NCI-H2196 (cell line): Measurements from ENCODE around the gene KXD1.
"Not testable (repeated sequence)": the region's sequence is repeated elsewhere in the genome, so short reads cannot be mapped to it uniquely, and the experiment has no call there.

Experiments
- DNase-seq: peaks from one replicate; lab custom pipeline; 2025; ENCODE audit not compliant: unreplicated experiment; lab: John Stamatoyannopoulos, UW

Gene KXD1

DNA sequence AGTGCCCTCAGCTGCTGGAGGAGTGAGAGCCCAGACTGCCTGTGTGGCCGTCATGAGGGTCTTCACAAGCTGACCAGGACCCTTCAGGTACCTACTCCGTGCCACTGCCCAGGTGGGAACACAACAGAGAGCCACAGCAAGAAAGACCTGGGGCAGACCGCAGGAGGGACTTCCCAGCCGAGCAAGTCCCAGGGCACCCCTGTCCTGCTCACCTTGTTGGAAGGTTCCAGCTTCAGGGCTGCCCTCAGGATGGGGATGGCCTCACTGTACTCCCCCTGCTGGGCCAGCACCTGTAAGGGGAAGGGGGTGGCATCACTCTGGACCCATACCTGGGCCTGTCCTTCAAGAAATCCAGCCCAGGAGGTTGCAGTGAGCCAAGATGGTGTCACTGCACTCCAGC lies 24.6 kb upstream of the KXD1 start:
- DNase-seq = no peak

DNA sequence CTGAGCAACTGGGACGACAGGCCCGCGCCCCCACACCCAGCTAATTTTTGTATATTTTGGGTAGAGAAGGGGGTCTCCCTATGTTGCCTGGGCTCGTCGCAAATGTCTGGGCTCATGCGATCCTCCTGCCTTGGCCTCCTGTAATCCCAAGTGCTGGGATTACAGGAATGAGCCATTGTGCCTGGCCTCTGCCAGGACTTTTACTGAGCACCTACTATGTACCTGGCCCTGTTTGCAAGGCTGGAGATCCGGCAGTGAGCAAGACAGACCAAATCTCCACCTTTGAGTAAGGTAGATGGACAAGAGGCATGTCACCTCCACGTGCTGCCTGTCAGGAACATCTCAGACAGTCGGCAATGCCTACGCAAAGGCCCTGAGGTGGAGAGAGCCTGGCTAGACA lies 21.2 kb upstream of the KXD1 start:
- no peak for DNase-seq

DNA sequence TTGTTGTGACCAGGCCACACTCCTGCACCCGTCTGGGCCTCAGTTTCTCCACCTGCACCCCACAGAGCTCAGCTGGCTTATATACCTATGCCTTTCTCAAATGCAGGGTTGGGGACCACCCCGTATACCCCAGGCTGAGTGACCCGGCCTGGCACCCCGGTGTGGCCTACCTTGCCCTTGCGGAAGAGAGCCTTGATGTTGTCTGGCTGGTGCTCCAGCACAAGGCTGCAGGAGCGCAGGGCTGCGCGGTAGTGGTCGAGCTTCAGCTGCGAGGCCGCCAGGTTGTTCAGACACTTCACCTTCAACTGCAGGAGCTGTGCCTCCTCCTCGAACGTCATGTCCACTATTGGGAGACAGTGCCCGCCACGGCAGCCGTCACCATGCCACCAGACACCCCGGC lies 20.2 kb upstream of the KXD1 start:
- DNase-seq = no peak

- no peak for DNase-seq
Observed at GRCh38 chr19:18538115-18538514, 19.6 kb upstream of the KXD1 start.

DNA sequence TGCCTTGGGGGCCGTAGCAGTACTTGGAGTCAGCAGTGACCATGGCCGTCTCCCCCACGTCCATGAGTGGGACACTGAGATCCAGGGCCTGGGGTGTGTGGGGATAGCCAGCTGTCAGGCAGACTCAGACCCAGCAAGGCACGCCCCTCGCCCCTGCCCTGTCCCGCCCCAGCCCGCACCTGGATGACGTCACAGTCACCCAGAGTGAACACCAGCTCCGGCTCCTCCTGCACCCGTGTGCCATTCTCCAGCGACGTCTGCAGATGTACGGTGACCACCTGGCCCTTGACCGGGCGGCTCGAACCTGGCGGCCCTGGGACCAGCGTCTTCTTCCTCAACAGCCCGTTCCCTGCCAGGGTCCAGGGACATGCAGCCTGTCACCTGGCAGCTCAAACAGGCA lies 18.3 kb upstream of the KXD1 start:
- no peak for DNase-seq

DNA sequence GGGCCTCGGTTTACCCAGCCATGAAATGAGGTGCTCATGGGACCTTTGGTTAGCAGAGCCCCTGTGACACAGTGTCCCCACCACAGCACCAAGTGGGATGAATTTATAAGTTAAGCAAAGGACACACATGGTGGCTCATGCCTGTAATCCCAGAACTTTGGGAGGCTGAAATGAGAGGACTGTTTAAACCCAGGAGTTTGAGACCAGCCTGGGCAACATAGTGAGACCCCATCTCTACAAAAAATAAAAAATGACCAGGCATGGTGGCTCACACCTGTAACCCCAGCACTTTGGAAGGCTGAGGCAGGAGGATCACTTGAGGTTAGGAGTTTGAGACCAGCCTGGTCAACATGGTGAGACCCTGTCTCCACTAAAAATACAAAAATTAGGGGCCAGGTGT lies 17.5 kb upstream of the KXD1 start:
- DNase-seq = not testable (repeated sequence)

- no peak for DNase-seq
Observed at GRCh38 chr19:18541258-18541991, 16.2 kb upstream of the KXD1 start.

DNA sequence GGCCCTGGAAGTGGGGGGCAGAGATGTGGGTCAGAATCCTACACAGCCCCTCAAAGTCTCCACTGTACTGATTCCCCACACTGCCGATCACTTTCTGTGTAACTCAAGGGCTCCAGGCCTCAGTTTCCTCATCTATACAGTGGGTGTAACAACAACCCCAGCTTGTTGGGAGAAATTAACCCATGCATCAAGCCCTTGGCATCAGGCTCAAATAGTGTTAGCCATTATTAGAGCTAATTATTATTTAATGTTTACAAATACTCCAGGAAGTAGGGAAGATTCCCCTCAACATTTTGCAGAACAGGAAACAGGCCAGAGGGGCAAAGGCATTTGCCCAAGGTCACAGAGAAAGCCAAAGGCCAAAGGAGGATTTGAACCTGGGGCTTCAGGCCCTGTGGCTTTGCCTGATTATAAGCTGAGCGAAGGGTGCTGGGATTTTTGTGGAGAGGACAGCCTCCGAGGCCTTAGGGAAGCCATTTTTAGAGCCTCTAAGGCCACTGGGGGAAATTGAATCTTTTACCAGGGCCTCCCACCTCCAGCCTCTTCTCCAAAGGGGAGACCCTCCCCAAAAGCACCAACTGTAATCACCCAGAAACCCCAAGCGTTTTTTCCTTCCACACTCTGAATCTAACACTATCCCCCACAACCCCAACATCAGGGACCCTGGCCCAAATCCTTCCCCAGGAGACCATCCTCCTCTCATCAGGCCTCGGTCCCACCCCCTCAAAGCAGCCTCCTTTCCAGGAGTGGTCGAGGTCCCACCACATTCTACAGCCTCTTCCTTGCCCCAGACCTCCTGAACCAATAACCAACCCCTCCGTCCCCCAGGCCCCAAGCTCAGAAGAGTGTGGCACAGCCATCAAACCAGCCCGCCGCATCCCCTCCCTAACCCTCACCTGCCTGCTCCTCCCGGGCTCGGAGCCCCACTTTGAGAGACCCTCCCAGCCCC lies 15.4 kb upstream of the KXD1 start:
- no peak for DNase-seq

GRCh38 chr19:18542941-18543813 lies 14.5 kb upstream of the KXD1 start, which contains the start of gene FKBP8:
FKBP8 (minus strand) TSS chr19:18543573; CDS start chr19:18541970, 1,603 bp downstream.
- DNase-seq = peak; percentile 92

DNA sequence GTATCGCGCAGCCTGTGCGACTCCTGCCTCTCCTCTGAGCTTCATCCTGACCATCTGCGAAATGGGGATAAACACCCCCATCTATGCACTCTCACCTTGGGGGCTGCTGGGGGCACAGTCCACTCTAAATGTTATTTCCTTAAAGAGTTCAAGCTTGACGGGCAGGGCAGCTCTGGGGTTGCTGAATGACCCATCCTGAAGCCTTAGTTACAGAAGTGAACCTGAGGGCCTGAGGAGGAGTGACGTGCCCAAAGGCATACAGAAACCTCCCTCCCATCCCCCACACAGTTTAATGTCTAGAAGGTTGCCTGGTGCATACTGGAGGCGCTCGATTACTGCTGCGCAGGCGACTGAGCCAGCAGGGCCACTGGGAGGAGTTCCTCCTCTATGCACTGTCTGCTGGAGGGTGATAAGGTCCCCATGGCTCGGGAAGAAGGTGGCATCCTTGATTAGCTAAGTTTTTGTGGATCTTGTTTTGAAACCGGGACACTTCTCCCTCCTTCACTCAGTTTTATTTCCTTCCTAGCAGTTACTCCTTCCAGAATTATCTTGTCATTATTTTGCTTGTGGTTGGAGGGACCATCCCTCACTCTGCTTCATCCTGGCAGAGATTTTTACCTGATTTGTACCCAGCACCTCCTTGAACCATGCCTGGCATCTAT lies 13.7 kb upstream of the KXD1 start:
- DNase-seq = peak; percentile 68

GRCh38 chr19:18551631-18552030 lies 6.0 kb upstream of the KXD1 start:
- no peak for DNase-seq

GRCh38 chr19:18558202-18558555 lies 509 bp downstream of the KXD1 start:
- DNase-seq = no peak

DNA sequence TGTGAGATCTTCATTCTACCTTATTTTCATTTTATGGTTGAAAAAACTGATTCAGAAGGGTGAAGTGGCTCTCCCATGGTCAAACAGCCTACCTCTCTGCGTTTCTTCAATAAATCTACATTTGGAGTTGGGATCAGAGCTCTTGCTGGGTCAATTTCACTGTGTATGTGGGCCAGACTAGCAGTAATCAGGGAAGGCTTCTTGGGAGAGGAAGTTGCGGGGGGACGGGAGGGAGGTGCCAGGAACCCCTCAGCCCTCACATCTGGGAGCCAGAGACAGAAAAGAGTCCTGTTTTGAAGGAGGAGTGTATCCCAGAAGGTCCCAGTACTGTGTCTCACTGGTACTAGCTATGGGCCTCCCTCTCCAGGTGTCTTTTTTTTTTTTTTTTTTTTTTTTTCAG lies 934 bp downstream of the KXD1 start:
- DNase-seq = no peak

DNA sequence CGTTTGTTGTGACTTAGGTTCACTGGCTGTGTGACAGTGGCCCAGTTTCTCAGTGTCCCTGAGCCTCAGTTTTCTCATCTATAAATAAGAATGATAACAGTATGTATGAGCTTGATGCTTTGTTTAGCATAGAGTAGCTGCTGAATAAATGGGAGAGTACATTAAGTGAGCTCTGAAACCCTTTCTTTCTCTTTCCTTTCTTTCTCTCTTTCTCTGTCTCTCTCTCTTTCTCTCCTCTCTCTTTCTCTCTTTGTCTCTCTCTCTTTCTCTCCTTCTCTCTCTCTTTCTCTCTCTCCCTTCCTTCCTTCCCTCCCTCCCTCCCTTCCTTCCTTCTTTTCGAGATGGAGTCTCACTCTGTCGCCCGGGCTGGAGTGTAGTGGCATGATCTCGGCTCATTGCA lies 2.0 kb downstream of the KXD1 start:
- no peak for DNase-seq

DNA sequence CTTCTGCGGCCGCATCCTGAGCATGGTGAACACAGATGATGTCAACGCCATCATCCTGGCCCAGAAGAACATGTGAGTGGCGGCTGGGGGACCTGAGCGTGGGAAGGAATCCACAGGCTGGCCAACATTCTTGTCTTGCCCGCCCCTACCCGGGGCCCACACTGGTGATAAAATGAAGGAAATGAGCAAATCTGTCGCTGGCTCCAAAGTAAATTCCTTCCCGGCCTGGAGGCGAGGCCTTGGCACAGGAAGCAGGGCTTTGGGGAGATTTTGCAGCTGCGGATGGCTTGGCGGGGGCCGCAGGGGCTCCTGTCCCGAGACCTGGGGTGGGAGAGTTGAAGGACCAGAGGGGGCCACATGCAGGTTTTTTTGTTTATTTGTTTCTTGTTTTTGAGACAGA lies 4.4 kb downstream of the KXD1 start:
- DNase-seq = no peak

- DNase-seq = no peak
Observed at GRCh38 chr19:18566953-18567352, 9.3 kb downstream of the KXD1 start.

DNA sequence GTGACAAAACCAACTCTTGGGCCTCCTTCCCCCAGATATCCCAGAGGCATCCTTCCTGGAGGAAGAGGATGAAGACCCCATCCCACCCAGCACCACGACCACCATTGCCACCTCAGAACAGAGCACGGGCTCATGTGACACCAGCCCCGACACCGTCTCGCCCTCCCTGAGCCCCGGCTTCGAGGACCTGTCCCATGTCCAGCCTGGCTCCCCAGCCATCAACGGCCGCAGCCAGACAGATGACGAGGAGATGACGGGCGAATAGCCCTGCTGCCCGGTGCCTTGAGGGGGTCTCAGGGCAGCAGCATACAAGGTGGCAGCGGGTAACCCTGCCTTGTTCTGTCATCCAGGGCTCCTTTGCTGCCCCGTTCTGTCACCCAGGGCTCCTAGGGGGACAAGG lies 10.7 kb downstream of the KXD1 start:
- no peak for DNase-seq

DNA sequence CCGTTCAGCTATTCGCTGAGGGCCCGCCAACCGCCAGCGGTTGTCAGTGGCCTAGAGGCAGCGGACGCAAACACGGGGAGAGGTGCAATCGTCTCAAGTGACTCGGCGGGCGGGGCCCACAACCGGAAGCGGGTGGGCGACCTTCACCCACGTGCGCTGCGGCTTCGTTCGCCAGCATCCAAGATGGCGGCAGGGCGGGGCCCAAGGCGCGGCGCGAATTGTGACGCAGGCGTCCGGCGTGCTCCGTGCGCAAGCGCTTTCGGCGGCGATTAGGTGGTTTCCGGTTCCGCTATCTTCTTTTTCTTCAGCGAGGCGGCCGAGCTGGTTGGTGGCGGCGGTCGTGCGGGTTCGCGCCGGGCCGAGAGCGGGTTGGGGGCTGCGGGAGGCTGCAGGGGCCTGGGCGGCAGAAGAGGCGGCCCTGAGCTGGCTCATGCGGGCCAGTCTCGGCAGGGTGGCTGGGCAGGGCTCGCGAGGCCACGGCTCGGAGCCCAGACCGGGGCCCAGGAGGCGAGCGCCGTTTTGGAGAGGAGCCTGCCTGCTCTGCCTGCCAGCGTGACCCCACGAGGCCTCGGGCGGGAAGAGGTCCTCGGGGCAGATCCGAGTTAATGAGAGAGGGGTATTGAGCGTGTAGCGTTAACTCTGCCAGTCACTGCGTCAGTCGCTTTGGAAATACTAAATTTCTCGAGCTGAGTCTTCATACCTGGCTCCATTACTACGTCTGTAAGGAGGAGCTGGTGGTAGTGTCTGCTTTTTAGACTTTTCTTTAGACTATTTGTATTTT lies 14.1 kb downstream of the KXD1 start, which contains the start of gene UBA52:
Gene UBA52, plus strand, starts transcription at position 294 of the 781 bp plus-strand sequence. CDS start 1,444 bp downstream, outside the sequence.
- DNase-seq = peak; percentile 99

DNA sequence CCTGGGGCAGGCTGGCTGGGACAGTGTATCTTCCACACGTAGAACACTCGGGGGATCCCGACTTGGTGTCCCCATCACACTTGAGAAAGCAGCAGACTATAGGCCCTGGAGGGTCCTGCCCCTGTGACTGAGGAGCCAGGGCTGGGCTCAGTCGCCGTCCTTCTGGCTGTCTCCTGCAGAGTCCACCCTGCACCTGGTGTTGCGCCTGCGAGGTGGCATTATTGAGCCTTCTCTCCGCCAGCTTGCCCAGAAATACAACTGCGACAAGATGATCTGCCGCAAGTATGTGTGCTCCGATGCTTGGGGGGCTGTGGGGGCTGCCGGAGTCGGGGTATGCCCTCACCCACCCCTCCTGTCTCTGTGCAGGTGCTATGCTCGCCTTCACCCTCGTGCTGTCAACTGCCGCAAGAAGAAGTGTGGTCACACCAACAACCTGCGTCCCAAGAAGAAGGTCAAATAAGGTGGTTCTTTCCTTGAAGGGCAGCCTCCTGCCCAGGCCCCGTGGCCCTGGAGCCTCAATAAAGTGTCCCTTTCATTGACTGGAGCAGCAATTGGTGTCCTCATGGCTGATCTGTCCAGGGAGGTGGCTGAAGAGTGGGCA lies 17.1 kb downstream of the KXD1 start:
- DNase-seq = no peak
